BLaER1 treated with 17β-estradiol and CSF1 and Interleukin-3, amounts not matched to agents 10 nM and 100 nM (cell line): Measurements from ENCODE around the gene RNF166.
A peak's percentile ranks its signal among the peaks of the same experiment; 100 is the strongest.

Source experiments
- H3K27ac ChIP-seq, 11 experiments: shearing (Covaris generic); formaldehyde crosslinking; 2 replicates each; pipeline ENCODE4 v1.8.1; 2022
- H3K27me3 ChIP-seq, 11 experiments: shearing (Covaris generic); formaldehyde crosslinking; 2 replicates each; pipeline ENCODE4 v1.8.1; 2022
- H3K36me3 ChIP-seq, 11 experiments: shearing (Covaris generic); formaldehyde crosslinking; 2 replicates each; pipeline ENCODE4 v1.8.1; 2022
- H3K4me1 ChIP-seq, 10 experiments: shearing (Covaris generic); formaldehyde crosslinking; 2 replicates each; pipeline ENCODE4 v1.8.1; 2022
- H3K4me2 ChIP-seq, 11 experiments: shearing (Covaris generic); formaldehyde crosslinking; 2 replicates each; pipeline ENCODE4 v1.8.1; 2022
- H3K4me3 ChIP-seq, 10 experiments: shearing (Covaris generic); formaldehyde crosslinking; 2 replicates each; pipeline ENCODE4 v1.8.1; 2022
- H3K9ac ChIP-seq, 11 experiments: shearing (Covaris generic); formaldehyde crosslinking; 2 replicates each; pipeline ENCODE4 v1.8.1; 2022
- H3K9me3 ChIP-seq, 11 experiments: shearing (Covaris generic); formaldehyde crosslinking; replicated peaks in 1 of 11; 2 replicates each; pipeline ENCODE4 v1.8.1; 2022
- H4K20me1 ChIP-seq, 11 experiments: shearing (Covaris generic); formaldehyde crosslinking; 2 replicates each; pipeline ENCODE4 v1.8.1; 2022
- Cebpa-rat ChIP-seq, 11 experiments: shearing (Covaris generic); IDR thresholded peaks; 2 replicates each; pipeline ENCODE4 v1.8.1; 2022

RNF166 gene

DNA sequence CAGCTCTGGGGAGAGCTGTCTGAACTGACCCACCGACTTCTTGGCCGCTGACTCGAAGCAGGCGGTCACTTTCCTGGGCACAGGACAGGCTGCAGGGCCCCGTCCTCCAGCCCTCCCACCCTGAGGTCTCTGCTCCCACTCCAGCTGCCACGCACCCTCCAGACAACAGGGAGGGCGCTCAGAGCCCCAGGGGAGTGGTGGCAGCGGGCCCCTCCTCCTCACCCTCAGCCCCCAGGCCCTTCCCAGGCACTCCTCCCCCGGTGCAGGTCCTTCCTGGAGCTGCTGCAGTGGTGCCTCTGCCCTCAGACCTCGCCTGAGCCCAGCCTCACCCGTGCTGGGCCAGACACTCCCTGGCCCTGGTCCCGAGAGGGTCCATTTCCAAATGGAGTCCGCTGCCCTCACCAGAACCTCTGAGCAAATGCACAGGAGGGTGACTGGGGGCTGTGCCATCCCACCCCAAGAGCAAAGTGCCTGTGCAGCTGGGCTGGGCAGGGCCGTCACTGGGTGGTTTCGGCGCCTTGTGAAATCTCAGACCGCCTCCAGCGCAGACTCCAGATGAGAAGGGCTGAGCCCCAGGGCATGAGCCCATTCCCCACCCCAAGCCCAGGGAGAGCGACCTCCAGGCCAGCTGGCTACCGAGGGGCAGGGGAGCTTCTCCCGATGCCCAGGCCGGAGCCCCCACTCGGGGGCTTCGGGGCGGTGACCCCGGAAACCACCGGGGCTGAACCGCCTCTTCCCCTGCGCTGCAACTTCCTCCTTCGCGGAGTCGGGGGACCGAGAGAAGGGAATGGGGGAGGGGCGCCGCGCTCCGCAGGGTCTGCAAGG lies 56.1 kb downstream of the RNF166 start:
- Histone ChIP-seq H3K9me3 (no peaks in the 10 kb centered on the region), H3K27me3 (no peaks in the 10 kb centered on the region), H3K9ac (peak overlapping the region; percentile 85 to 99 (median 96)), H3K27ac (peak overlapping the region; percentile 65 to 99 (median 97); a peak in 21 of 22 replicates), H3K4me3 (peak overlapping the region; percentile 83 to 99 (median 94)), H3K4me2 (peak overlapping the region; percentile 92 to 100 (median 100)), H3K36me3 (peaks cover 29 to 74% (median 50%) of the 10 kb centered on the region in 11 experiments), H3K4me1 (peaks cover 59 to 92% (median 85%) of the 10 kb centered on the region in 10 experiments), H4K20me1 (peaks cover 53 to 59% (median 56%) of the 10 kb centered on the region in 11 experiments)
- TF ChIP-seq Cebpa-rat (IDR thresholded peaks at IDR 0.05): peak in 2 of 11 experiments; percentile 28 to 72; a peak in 3 of 22 replicates

DNA sequence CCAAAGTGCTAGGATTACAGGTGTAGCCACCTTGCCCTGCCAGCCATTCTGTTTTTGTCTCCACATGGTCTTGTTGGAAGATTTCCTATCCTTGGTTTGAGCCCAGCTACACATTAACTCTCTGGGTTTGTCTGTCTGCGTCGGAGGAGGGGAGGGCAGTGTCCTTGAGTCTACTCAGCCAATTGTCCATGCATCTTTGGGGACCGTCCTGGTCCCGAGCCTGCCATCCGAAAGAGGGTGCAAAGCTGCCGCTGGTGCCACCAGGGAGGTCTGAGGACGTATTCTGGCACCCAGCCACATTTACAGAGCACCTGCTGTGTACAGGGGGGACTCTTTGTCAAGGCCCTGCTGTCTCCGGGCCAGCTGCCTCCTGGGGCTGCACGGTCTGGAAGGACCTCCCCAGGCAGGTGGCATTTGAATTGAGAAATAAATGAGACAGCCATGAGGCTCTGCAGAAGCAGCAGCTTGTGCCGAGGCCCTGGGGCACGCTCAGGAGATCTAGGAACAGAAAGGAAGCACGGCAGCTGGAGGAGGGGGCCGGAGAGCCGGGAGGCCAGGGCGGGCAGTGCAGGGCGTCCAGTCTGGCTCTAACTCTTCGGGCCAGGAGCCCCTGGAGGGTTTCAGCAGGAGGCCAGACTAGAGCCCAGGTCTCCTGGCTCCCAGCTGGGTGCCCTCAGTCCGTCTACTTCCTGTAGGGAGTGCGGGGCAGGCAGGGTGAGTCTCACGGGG lies 56.8 kb downstream of the RNF166 start:
- H3K4me2 ChIP-seq: peak overlapping the region; percentile 92 to 100 (median 100)
- peaks cover 60 to 65% (median 64%) of the 10 kb centered on the region in 11 experiments for H4K20me1 ChIP-seq
- peak overlapping the region; percentile 85 to 99 (median 96) for H3K9ac ChIP-seq
- H3K4me3 ChIP-seq: peak overlapping the region; percentile 83 to 99 (median 94)
- H3K4me1 ChIP-seq: peaks cover 57 to 90% (median 84%) of the 10 kb centered on the region in 10 experiments
- H3K27ac ChIP-seq: peak overlapping the region; percentile 65 to 99 (median 97); a peak in 21 of 22 replicates
- H3K36me3 ChIP-seq: peaks cover 26 to 74% (median 48%) of the 10 kb centered on the region in 11 experiments
- no peaks in the 10 kb centered on the region for H3K27me3 ChIP-seq
- no peak for TF ChIP-seq Cebpa-rat (IDR thresholded peaks at IDR 0.05)
- H3K9me3 ChIP-seq: no peaks in the 10 kb centered on the region

DNA sequence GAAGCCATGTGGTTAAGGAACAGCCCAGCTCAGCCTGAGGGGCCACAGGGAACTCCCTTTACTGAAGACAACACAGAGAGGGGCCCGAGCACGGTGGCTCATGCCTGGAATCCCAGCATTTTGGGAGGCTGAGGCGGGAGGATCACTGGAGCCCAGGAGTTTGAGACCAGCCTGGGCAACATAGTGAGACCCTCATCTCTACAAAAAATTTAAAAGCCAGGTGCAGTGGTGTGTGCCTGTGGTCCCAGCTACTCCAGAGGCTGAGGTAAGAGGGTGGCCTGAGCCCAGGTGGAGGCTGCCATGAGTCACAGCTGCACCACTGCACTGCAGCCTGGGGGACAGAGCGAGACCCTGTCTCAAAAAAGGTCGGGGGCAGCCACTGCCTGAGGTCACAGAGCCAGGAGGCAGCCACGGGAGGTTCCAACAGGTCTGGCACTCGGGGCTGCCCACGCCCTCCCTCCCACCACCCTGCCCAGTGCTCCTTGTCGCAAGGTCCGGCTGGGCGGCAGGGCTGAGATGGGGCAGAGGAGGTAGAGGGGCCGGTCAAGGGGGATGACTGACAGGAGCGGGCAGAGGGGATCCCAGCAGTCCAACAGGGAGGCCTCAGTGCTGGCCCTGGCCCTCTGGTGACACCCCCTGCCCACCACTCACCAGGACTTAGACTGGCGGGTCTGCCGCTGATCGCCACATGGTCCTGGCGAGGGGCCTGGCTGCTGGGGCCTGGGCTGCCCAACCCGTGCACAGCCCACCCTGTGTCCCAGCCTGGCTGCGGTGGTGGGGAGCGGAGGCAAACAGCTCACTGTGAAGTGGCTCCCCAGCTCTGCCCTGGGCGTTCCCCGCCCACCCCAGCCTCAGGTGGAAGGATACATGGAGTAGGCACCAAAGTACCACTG lies 58.8 kb downstream of the RNF166 start:
- Histone ChIP-seq H3K36me3 (peaks cover 40 to 75% (median 61%) of the 10 kb centered on the region in 11 experiments), H3K27me3 (peaks cover 0 to 9% (median 4%) of the 10 kb centered on the region in 11 experiments; a peak in 7 of 22 replicates), H3K9me3 (no peaks in the 10 kb centered on the region), H3K4me1 (peaks cover 55 to 88% (median 80%) of the 10 kb centered on the region in 10 experiments), H4K20me1 (peaks cover 79 to 83% (median 82%) of the 10 kb centered on the region in 11 experiments), H3K4me2 (peak overlapping the region; percentile 92 to 100 (median 100)), H3K4me3 (peak overlapping the region; percentile 83 to 99 (median 94); a peak in 19 of 20 replicates), H3K27ac (peak overlapping the region in 9 of 11 experiments; percentile 38 to 99 (median 96); a peak in 17 of 22 replicates), H3K9ac (peak overlapping the region; percentile 85 to 99 (median 96); a peak in 21 of 22 replicates)
- TF ChIP-seq Cebpa-rat (IDR thresholded peaks at IDR 0.05): no peak
